ENCODE data around the gene TARS2.

Gene TARS2

DNA sequence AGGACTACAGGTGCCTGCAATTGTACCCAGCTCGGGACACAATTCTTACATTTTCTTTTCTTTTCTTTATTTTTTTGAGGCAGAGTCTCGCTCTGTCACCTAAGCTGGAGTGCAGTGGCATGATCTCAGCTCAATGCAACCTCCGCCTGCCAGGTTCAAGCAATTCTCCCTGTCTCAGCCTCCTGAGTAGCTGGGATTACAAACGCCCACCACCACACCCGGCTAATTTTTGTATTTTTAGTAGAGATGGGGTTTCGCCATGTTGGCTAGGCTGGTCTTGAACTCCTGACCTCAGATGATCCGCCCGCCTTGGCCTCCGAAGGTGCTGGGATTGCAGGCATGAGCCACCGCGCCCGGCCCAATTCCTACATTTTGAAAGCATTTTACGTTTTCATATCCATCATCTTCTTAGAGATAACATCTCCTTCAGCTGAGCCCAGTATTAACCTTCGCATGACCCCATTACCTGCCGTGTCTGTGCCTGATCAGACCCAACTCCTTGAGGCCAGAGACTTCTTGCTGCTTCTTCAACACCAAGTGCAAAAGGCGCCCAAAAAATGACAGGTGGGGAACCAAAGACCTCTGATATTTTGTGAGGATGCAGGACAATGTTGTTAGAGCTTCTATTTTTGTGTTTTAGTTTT lies 59.2 kb downstream of the TARS2 start:
- Histone ChIP-seq H3K27me3 (ENCODE audit: control insufficient read depth, insufficient read depth, low read length) (peaks cover 4% of the 10 kb centered on the region), H3K4me3 (ENCODE audit: low read depth, low read length) (no peak overlapping the region), H3K9ac (ENCODE audit: low read depth, low read length) (no peak overlapping the region), H3K36me3 (ENCODE audit: control insufficient read depth, insufficient read depth, low read length) (no peaks in the 10 kb centered on the region), H3K9me3 (ENCODE audit: control insufficient read depth, insufficient read depth, low read length) (no peaks in the 10 kb centered on the region), H3K4me1 (ENCODE audit: control insufficient read depth, insufficient read depth, low read length) (peaks cover 2% of the 10 kb centered on the region)

- Histone ChIP-seq H3K36me3 (ENCODE audit: control insufficient read depth, insufficient read depth, low read length) (no peaks in the 10 kb centered on the region), H3K4me1 (ENCODE audit: control insufficient read depth, insufficient read depth, low read length) (peaks cover 5% of the 10 kb centered on the region), H3K4me3 (ENCODE audit: low read depth, low read length) (peak overlapping the region; percentile 65), H3K9me3 (ENCODE audit: control insufficient read depth, insufficient read depth, low read length) (no peaks in the 10 kb centered on the region), H3K27me3 (ENCODE audit: control insufficient read depth, insufficient read depth, low read length) (peaks cover 4% of the 10 kb centered on the region), H3K9ac (ENCODE audit: low read depth, low read length) (no peak overlapping the region)
These were observed 61.1 kb downstream of the TARS2 start for GRCh38 chr1:150548324-150548631.

- H3K36me3 ChIP-seq (ENCODE audit: control insufficient read depth, insufficient read depth, low read length): no peaks in the 10 kb centered on the region
- peak within 1 kb of the TSS; percentile 65 for H3K4me3 ChIP-seq (ENCODE audit: low read depth, low read length)
- peak within 1 kb of the TSS; percentile 60 for H3K9ac ChIP-seq (ENCODE audit: low read depth, low read length)
- peaks cover 5% of the 10 kb centered on the region for H3K4me1 ChIP-seq (ENCODE audit: control insufficient read depth, insufficient read depth, low read length)
- peaks cover 4% of the 10 kb centered on the region for H3K27me3 ChIP-seq (ENCODE audit: control insufficient read depth, insufficient read depth, low read length)
- no peaks in the 10 kb centered on the region for H3K9me3 ChIP-seq (ENCODE audit: control insufficient read depth, insufficient read depth, low read length)
These were observed 61.6 kb downstream of the TARS2 start, which contains the start of gene ADAMTSL4 for GRCh38 chr1:150548632-150549495. Gene ADAMTSL4, plus strand, starts transcription at chr1:150549408. Its CDS starts 2,881 bp downstream, at chr1:150552289.

DNA sequence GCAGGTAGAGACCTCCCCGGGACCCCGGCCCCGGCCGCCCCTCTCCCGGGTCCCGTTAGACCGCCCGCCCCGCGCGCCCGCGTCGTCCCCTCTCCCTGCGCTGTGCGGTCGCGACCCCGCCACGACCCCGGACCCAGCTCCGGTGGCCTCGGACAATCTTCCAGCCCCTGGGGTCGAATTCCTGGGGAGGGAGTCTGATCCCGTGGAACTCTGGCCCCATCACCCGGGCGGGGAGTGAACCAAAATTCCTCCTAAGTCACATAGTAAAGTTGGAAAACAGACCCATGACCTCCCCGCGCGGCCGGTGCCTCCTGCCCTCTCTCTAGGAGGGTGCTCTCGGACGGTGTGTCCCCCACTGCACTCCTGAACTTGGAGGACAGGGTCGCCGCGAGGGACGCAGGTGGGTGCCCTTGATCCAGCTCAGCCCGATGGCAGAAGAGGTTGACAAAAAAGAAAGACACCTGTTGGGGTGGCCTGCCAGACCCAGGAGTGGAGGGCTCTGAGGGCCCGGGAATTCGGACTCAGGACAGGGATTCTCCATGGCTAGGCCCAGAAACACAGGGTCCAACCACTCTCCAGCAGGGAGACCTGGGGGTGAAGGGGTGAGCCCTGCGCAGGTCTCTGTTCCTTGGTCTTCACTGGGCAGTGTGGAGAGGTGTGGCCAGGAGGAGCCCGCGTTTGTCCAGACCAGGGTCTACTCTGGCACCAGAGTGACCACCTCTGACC lies 62.4 kb downstream of the TARS2 start:
- peaks cover 4% of the 10 kb centered on the region for H3K27me3 ChIP-seq (ENCODE audit: control insufficient read depth, insufficient read depth, low read length)
- no peaks in the 10 kb centered on the region for H3K9me3 ChIP-seq (ENCODE audit: control insufficient read depth, insufficient read depth, low read length)
- no peak overlapping the region for H3K9ac ChIP-seq (ENCODE audit: low read depth, low read length)
- peak overlapping the region; percentile 46 for H3K4me3 ChIP-seq (ENCODE audit: low read depth, low read length)
- no peaks in the 10 kb centered on the region for H3K36me3 ChIP-seq (ENCODE audit: control insufficient read depth, insufficient read depth, low read length)
- peaks cover 5% of the 10 kb centered on the region for H3K4me1 ChIP-seq (ENCODE audit: control insufficient read depth, insufficient read depth, low read length)

- Histone ChIP-seq H3K9me3 (ENCODE audit: control insufficient read depth, insufficient read depth, low read length) (no peaks in the 10 kb centered on the region), H3K4me3 (ENCODE audit: low read depth, low read length) (peak overlapping the region; percentile 4), H3K36me3 (ENCODE audit: control insufficient read depth, insufficient read depth, low read length) (no peaks in the 10 kb centered on the region), H3K4me1 (ENCODE audit: control insufficient read depth, insufficient read depth, low read length) (peaks cover 5% of the 10 kb centered on the region), H3K27me3 (ENCODE audit: control insufficient read depth, insufficient read depth, low read length) (peaks cover 4% of the 10 kb centered on the region), H3K9ac (ENCODE audit: low read depth, low read length) (no peak overlapping the region)
These were observed 63.2 kb downstream of the TARS2 start for GRCh38 chr1:150550222-150551050.

- peaks cover 4% of the 10 kb centered on the region for H3K36me3 ChIP-seq (ENCODE audit: control insufficient read depth, insufficient read depth, low read length)
- no peak overlapping the region for H3K9ac ChIP-seq (ENCODE audit: low read depth, low read length)
- peaks cover 5% of the 10 kb centered on the region for H3K4me1 ChIP-seq (ENCODE audit: control insufficient read depth, insufficient read depth, low read length)
- peak overlapping the region; percentile 4 for H3K4me3 ChIP-seq (ENCODE audit: low read depth, low read length)
- H3K27me3 ChIP-seq (ENCODE audit: control insufficient read depth, insufficient read depth, low read length): peaks cover 4% of the 10 kb centered on the region
- no peaks in the 10 kb centered on the region for H3K9me3 ChIP-seq (ENCODE audit: control insufficient read depth, insufficient read depth, low read length)
These were observed 64.0 kb downstream of the TARS2 start for GRCh38 chr1:150551051-150551783.

- Histone ChIP-seq H3K9me3 (ENCODE audit: control insufficient read depth, insufficient read depth, low read length) (no peaks in the 10 kb centered on the region), H3K36me3 (ENCODE audit: control insufficient read depth, insufficient read depth, low read length) (peaks cover 4% of the 10 kb centered on the region), H3K9ac (ENCODE audit: low read depth, low read length) (no peak overlapping the region), H3K27me3 (ENCODE audit: control insufficient read depth, insufficient read depth, low read length) (peaks cover 4% of the 10 kb centered on the region), H3K4me1 (ENCODE audit: control insufficient read depth, insufficient read depth, low read length) (peaks cover 5% of the 10 kb centered on the region), H3K4me3 (ENCODE audit: low read depth, low read length) (no peak overlapping the region)
These were observed 64.5 kb downstream of the TARS2 start for GRCh38 chr1:150551784-150552127.

DNA sequence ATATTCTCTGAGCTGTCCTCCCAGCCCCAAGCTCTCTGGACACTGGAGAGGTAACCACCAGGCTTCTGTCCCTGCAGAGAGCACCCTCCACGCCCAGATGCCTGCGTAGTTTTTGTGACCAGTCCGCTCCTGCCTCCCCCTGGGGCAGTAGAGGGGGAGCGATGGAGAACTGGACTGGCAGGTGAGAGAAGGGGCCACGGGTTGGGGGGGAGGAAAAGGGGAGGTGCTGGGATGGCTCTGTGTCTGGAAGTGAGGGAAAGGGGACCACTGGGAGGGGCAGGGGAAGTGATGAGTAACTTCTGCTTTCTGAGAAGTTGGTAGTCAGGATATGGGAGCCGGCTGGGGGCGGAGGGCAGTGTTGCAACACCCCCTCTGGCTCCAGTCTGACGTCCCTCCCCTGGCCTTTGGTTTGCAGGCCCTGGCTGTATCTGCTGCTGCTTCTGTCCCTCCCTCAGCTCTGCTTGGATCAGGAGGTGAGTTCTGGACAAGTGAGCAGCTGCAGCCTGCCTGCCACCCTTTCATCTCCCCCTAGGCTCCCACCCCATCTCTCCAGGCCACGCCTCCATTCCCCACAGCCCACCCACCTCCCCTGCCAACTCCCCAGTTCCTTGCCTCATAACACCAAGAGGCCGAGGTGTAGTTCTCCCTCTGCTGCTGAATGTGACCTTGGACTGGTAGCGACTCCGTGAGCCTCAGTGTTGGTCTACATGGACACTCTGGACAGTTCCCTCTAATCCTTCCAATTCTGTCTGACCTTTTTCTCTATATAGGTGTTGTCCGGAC lies 65.1 kb downstream of the TARS2 start:
- peaks cover 4% of the 10 kb centered on the region for H3K36me3 ChIP-seq (ENCODE audit: control insufficient read depth, insufficient read depth, low read length)
- no peak overlapping the region for H3K9ac ChIP-seq (ENCODE audit: low read depth, low read length)
- H3K9me3 ChIP-seq (ENCODE audit: control insufficient read depth, insufficient read depth, low read length): no peaks in the 10 kb centered on the region
- no peak overlapping the region for H3K4me3 ChIP-seq (ENCODE audit: low read depth, low read length)
- H3K27me3 ChIP-seq (ENCODE audit: control insufficient read depth, insufficient read depth, low read length): peaks cover 4% of the 10 kb centered on the region
- peaks cover 5% of the 10 kb centered on the region for H3K4me1 ChIP-seq (ENCODE audit: control insufficient read depth, insufficient read depth, low read length)

DNA sequence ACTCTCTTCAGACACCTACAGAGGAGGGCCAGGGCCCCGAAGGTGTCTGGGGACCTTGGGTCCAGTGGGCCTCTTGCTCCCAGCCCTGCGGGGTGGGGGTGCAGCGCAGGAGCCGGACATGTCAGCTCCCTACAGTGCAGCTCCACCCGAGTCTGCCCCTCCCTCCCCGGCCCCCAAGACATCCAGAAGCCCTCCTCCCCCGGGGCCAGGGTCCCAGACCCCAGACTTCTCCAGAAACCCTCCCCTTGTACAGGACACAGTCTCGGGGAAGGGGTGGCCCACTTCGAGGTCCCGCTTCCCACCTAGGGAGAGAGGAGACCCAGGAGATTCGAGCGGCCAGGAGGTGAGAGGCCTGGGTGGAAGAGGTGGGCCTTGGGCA lies 65.7 kb downstream of the TARS2 start:
- Histone ChIP-seq H3K9ac (ENCODE audit: low read depth, low read length) (no peak overlapping the region), H3K4me1 (ENCODE audit: control insufficient read depth, insufficient read depth, low read length) (peaks cover 5% of the 10 kb centered on the region), H3K27me3 (ENCODE audit: control insufficient read depth, insufficient read depth, low read length) (peaks cover 4% of the 10 kb centered on the region), H3K9me3 (ENCODE audit: control insufficient read depth, insufficient read depth, low read length) (no peaks in the 10 kb centered on the region), H3K4me3 (ENCODE audit: low read depth, low read length) (no peak overlapping the region), H3K36me3 (ENCODE audit: control insufficient read depth, insufficient read depth, low read length) (peaks cover 4% of the 10 kb centered on the region)

DNA sequence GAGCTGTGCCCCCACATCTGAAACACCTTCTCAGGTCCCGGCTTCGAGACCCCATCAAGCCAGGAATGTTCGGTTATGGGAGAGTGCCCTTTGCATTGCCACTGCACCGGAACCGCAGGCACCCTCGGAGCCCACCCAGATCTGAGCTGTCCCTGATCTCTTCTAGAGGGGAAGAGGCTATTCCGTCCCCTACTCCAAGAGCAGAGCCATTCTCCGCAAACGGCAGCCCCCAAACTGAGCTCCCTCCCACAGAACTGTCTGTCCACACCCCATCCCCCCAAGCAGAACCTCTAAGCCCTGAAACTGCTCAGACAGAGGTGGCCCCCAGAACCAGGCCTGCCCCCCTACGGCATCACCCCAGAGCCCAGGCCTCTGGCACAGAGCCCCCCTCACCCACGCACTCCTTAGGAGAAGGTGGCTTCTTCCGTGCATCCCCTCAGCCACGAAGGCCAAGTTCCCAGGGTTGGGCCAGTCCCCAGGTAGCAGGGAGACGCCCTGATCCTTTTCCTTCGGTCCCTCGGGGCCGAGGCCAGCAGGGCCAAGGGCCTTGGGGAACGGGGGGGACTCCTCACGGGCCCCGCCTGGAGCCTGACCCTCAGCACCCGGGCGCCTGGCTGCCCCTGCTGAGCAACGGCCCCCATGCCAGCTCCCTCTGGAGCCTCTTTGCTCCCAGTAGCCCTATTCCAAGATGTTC lies 66.3 kb downstream of the TARS2 start:
- Histone ChIP-seq H3K36me3 (ENCODE audit: control insufficient read depth, insufficient read depth, low read length) (peaks cover 4% of the 10 kb centered on the region), H3K4me1 (ENCODE audit: control insufficient read depth, insufficient read depth, low read length) (peaks cover 5% of the 10 kb centered on the region), H3K27me3 (ENCODE audit: control insufficient read depth, insufficient read depth, low read length) (peaks cover 1% of the 10 kb centered on the region), H3K9ac (ENCODE audit: low read depth, low read length) (no peak overlapping the region), H3K9me3 (ENCODE audit: control insufficient read depth, insufficient read depth, low read length) (no peaks in the 10 kb centered on the region), H3K4me3 (ENCODE audit: low read depth, low read length) (no peak overlapping the region)
